Uterus (tissue), 2 donors: ENCODE measurements around the gene SSTR4.

Experiments used
- CTCF ChIP-seq, 4 experiments: fragments of 200-600 bp in 2 of 4; fragments of 450-650 bp in 2 of 4; sonication (generic) in 2 of 4; IDR thresholded peaks; one replicate each; pipeline ENCODE4 v1.5.1; 2016 to 2019; ENCODE audit warnings: antibody characterized with exemption in 4 of 4, mild to moderate bottlenecking in 2 of 4, moderate library complexity in 1 of 4
- POLR2A ChIP-seq, 2 donors: fragments of 450-650 bp; IDR thresholded peaks; one replicate each; pipeline ENCODE4 v1.6.1; 2016; ENCODE audit warnings: antibody characterized with exemption in 2 of 2, mild to moderate bottlenecking in 1 of 2, moderate library complexity in 1 of 2

DNA sequence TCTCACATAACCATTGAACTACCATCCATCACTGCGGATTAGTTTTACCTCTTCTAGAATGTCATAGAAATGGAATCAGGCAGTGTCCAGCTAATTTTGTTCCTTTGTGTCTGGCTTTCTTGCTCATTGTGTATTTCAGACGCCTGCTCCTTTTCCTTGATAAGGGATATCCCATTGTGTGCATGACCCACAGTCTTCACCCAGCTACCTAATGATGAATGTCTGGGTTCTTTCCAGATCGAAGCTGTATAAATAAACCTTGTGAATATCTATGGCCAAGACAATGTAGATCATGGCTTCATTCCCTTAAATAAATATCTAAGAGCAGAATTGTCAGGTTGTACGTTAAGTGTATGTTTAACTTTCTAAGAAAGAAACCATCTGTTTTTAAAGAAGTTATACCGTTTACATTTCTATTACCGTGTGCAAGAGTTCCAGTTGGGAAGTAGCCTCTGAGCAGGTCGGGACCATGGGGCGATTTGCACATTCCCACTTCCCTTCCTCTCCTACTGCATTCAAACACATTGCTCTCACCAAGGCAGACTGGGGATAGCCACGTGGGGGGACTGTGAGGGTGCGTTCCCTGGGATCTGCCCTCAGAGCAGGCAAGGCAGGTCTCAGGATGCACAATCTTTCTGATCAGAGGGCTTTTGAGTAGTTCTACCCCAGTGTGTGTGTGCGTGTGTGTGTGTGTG, 37.9 kb downstream of the SSTR4 start:
- no peak for TF ChIP-seq CTCF (IDR thresholded peaks at IDR 0.05)
- TF ChIP-seq POLR2A (IDR thresholded peaks at IDR 0.05), result no peak
